Stimulated activated CD8-positive, alpha-beta memory T cell treated with anti-CD3 and anti-CD28 coated beads, Interleukin-12 subunit alpha, Interleukin-12 subunit beta, amount 100 ng/mL, for 24 hours (primary cell): ENCODE results near the gene COL11A1.
"Not testable (repeated sequence)": the region's sequence is repeated elsewhere in the genome, so short reads cannot be mapped to it uniquely, and the experiment has no call there.

Experiments used
- DNase-seq: peaks from one replicate; pipeline ENCODE4 v3.0.0-alpha.2; 2020; ENCODE audit errors: extremely low read depth

The COL11A1 gene

GRCh38 chr1:102837551-102837950, 270.8 kb downstream of the COL11A1 start:
- DNase-seq = no peak

GRCh38 chr1:102836991-102837390, 271.3 kb downstream of the COL11A1 start:
- no peak for DNase-seq

- no peak for DNase-seq
Measured at GRCh38 chr1:102834688-102835320, 273.5 kb downstream of the COL11A1 start.

- DNase-seq = no peak
Measured at GRCh38 chr1:102833151-102833550, 275.2 kb downstream of the COL11A1 start.

- DNase-seq = not testable (repeated sequence)
Measured at GRCh38 chr1:102826706-102827105, 281.6 kb downstream of the COL11A1 start.
